GM12872 (cell line): Measurements from ENCODE around the gene SURF1.

Source experiments
- CTCF ChIP-seq: IDR thresholded peaks from 3 replicates; pipeline ENCODE4 v1.5.1; 2011; ENCODE audit warnings: low read depth, mild to moderate bottlenecking, low read length, moderate library complexity; ENCODE audit not compliant: insufficient read depth

SURF1 gene

DNA sequence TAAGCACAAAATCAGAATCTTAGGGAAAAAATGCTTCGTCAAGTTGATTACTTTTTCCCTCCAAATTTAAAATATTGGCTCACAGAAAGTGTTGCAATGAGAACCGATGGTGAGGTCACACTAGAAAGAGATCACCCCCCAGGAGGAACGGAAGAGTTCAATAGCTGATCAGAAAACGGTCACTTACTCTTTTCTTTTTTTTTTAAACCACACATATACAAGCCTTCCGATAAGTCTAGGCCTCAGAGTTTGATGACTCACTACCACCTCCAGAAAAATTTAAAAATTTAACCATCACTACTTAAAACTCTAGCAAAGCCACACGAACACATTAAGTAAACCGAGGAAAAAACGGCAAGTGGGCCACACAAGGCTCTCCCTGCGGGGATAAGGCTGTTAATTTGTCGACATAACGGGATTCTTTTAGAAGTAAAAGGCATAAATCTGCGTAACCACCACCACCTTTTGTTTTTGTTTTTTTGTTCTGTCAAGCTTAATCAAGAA lies 18.4 kb upstream of the SURF1 start:
- TF ChIP-seq CTCF, result no peak

GRCh38 chr9:133372144-133372543 lies 15.9 kb upstream of the SURF1 start:
- no peak for TF ChIP-seq CTCF

DNA sequence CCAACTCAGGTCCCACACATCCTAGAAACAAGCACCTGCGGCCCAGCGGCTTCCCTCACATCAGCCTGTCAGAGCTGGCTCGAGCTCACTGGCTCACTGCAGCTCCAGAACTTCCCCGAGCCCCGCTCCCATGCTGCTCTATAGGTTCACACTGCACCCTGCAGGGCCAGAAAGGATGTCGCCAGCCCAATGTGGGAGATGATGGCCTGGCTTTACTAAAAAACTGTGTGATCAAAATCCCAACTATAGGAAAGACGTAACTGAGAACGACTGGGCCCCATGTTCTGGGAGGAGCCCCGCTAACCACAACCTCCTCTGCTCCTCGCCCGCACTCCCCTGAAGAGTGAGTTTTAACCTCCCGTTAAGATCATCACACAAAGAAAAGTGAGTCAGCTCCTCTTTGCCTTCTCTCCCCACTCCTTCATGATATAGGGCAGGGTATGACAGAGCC lies 15.0 kb upstream of the SURF1 start:
- no peak for TF ChIP-seq CTCF

DNA sequence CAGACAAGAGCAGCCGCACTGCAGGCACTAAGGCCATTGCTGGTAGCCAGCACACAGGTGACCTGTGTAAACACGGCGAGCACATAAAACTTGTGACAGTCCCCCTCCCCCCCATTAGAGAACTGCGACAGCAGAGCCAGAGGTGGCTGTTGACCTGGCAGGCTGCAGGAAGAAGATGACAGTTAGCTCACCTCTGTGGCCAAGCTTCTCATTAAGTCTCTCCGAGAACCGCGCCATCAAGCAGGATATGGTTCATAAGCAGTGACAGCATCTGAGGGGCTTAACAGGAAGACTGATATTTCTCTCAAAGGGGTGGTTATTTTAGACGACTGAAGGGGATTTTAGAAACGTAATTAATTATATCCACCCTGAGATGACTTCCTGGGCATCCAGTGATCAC lies 14.4 kb upstream of the SURF1 start:
- no peak for TF ChIP-seq CTCF

DNA sequence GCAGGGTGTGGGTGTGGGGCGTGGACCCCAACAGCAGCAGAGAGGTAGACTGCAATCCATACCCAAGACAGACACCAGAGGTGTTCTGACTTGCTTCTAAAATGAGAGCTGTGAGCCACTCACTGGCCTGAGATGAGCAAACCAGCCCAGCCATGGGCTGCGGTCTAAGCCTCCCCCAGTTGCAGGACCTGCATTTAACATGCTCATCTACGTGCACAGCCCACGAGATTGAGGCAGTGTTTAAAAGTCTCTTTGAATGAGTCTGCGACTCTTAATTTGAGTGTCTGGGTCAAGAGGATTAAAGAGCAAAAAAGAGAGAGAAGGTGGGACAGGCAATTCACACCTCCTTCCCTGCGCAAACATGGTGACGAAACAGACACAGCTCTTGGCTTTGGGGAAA lies 13.6 kb upstream of the SURF1 start:
- no peak for TF ChIP-seq CTCF

DNA sequence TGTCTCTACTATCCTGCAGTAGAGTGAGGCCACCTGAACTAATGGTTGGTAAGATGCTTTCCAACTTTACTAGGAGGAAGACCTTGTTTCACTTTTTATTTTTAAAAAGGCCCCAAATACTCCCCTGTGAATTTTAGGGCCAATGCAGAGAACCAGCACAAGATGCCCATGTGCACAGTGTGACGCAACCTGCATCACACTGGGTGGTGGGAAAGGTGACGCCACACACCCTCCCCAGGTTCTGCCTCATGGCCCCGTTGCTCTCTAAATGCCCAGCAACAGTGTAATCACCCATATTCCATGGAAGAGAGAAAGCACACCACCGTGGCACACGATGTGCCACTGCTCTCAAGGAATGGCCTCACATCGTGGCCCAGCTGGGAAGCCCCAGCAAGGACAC lies 13.1 kb upstream of the SURF1 start:
- no peak for TF ChIP-seq CTCF

DNA sequence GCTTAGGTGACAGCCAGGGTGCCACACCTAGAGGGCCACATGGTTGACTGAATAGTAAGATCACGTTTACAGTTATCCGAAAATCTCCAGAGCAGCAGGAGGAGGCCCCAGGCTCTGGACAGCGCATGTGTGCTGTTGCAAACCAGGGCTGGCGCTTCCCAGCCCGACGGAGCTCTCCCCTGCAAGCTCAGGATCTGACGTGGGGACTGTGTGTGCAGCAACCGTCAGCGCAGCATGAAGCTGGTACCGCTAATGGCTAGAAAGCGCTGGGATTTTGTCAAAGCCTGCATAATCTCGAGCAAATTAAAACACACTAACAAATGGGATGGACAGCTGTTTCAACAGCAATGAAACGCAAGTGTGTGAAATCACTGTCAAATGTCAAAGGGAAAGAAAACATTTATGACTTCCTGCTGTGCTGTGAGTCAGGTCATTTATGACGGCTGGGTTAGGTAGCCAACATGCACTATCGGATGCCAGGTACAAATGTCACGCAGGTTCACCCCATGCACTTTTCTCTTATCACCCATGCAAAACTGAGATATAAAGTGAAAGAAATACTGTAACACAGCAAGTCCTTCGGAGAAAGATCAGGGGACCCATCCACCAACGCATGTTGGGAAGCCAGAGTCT lies 12.1 kb upstream of the SURF1 start:
- no peak for TF ChIP-seq CTCF
